BLaER1 treated with 17β-estradiol and CSF1 and Interleukin-3, amounts not matched to agents 10 nM and 100 nM (cell line): ENCODE results near the gene AMMECR1.

Experiments used
- H3K27ac ChIP-seq, 11 experiments: shearing (Covaris generic); formaldehyde crosslinking; 2 replicates each; pipeline ENCODE4 v1.8.1; 2022
- H3K27me3 ChIP-seq, 11 experiments: shearing (Covaris generic); formaldehyde crosslinking; 2 replicates each; pipeline ENCODE4 v1.8.1; 2022
- H3K36me3 ChIP-seq, 11 experiments: shearing (Covaris generic); formaldehyde crosslinking; 2 replicates each; pipeline ENCODE4 v1.8.1; 2022
- H3K4me1 ChIP-seq, 10 experiments: shearing (Covaris generic); formaldehyde crosslinking; 2 replicates each; pipeline ENCODE4 v1.8.1; 2022
- H3K4me2 ChIP-seq, 11 experiments: shearing (Covaris generic); formaldehyde crosslinking; 2 replicates each; pipeline ENCODE4 v1.8.1; 2022
- H3K4me3 ChIP-seq, 10 experiments: shearing (Covaris generic); formaldehyde crosslinking; 2 replicates each; pipeline ENCODE4 v1.8.1; 2022
- H3K9ac ChIP-seq, 11 experiments: shearing (Covaris generic); formaldehyde crosslinking; 2 replicates each; pipeline ENCODE4 v1.8.1; 2022
- H3K9me3 ChIP-seq, 11 experiments: shearing (Covaris generic); formaldehyde crosslinking; replicated peaks in 1 of 11; 2 replicates each; pipeline ENCODE4 v1.8.1; 2022
- H4K20me1 ChIP-seq, 11 experiments: shearing (Covaris generic); formaldehyde crosslinking; 2 replicates each; pipeline ENCODE4 v1.8.1; 2022
- Cebpa-rat ChIP-seq, 11 experiments: shearing (Covaris generic); IDR thresholded peaks; 2 replicates each; pipeline ENCODE4 v1.8.1; 2022

AMMECR1 gene

DNA sequence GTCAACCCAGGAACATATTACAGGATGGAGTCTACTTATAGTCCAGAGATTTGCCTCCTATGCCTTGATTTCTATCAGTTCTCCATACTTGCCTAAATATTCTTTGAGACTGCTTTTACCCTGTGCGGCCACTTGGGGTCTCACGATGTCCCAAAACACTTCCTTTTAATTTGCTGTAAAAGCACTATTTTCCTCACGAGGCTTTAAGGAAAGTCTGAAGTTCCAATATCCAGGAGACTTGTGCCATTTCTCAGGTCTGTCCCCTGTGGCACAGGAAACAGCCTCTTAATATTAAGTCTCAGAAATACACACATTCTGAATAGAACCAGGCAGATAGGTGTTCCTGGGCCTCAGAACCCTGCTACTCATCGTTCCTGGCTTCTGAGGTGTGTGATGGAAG lies 172.0 kb downstream of the AMMECR1 start:
- Histone ChIP-seq H3K4me1 (peaks cover 0 to 43% (median 0%) of the 10 kb centered on the region in 10 experiments; a peak in 6 of 20 replicates), H3K9ac (no peak overlapping the region), H3K27ac (peak overlapping the region in 3 of 11 experiments; percentile 5 to 28 (median 19); a peak in 3 of 22 replicates), H3K4me3 (no peak overlapping the region), H3K27me3 (peaks cover 36 to 89% (median 81%) of the 10 kb centered on the region in 11 experiments), H3K4me2 (peak overlapping the region in 3 of 11 experiments; percentile 19 to 45 (median 41); a peak in 5 of 22 replicates), H3K9me3 (peaks cover 8 to 14% (median 13%) of the 10 kb centered on the region in 11 experiments), H4K20me1 (peaks cover 0 to 20% (median 0%) of the 10 kb centered on the region in 11 experiments; a peak in 4 of 22 replicates), H3K36me3 (peaks cover 0 to 15% (median 0%) of the 10 kb centered on the region in 11 experiments; a peak in 3 of 22 replicates)
- no peak for TF ChIP-seq Cebpa-rat (IDR thresholded peaks at IDR 0.05)

DNA sequence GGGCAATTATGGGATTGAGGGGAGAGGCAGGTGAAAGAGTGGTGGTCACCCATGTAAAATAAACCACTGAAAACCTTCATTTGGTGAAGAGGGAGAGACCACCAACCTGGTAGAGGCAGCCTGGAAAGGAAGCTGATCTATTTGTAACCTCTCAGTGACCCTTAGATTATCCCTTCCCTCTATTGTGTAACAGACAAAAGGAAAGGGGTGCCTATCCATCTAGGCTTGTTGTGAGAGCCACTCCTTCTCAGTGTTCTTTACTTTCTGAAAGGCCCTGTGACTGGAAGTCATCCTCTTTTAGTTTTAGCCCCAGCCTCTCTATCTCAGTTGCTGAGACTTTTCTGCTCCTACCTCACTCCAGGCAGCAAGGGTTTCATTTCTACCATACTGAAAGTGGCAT lies 172.6 kb downstream of the AMMECR1 start:
- TF ChIP-seq Cebpa-rat (IDR thresholded peaks at IDR 0.05), result no peak
- H3K4me2 ChIP-seq, result peak overlapping the region in 3 of 11 experiments; percentile 19 to 41 (median 37); a peak in 4 of 22 replicates
- no peak overlapping the region for H3K9ac ChIP-seq
- H3K27ac ChIP-seq, result 0 out of 22 replicates have a peak overlapping the region, but pooled peaks of 3 of the 11 experiments have one; percentile 2 to 5 (median 5)
- H3K4me3 ChIP-seq, result no peak overlapping the region
- peaks cover 0 to 20% (median 0%) of the 10 kb centered on the region in 11 experiments; a peak in 4 of 22 replicates for H4K20me1 ChIP-seq
- peaks cover 0 to 43% (median 0%) of the 10 kb centered on the region in 10 experiments; a peak in 6 of 20 replicates for H3K4me1 ChIP-seq
- H3K36me3 ChIP-seq, result peaks cover 0 to 20% (median 0%) of the 10 kb centered on the region in 11 experiments; a peak in 3 of 22 replicates
- H3K9me3 ChIP-seq, result peaks cover 13 to 20% (median 18%) of the 10 kb centered on the region in 11 experiments
- H3K27me3 ChIP-seq, result peaks cover 40 to 89% (median 81%) of the 10 kb centered on the region in 11 experiments
